Gastrocnemius medialis (tissue), 4 donors: ENCODE results near the gene HAPLN2. TPM values are rescaled to one million over a fixed set of nuclear protein-coding genes. Genes with fewer than 3 reads are reported as not detected.
"Not testable (repeated sequence)": the region's sequence is repeated elsewhere in the genome, so short reads cannot be mapped to it uniquely, and the experiment has no call there.

Experiments used
- ATAC-seq, 2 donors: fragments of 150-250 bp; one replicate each; pipeline ENCODE4 v1.9.1; 2016
- DNase-seq, 2 donors: peaks; one replicate each; pipeline ENCODE4 v3.0.0-alpha.2; 2019
- H3K27ac ChIP-seq, 4 donors: fragments of 200-600 bp; sonication (generic); 1 replicate in 1 of 4; 2 replicates in 3 of 4; pipeline ENCODE4 v1.5.1; 2016 to 2018; ENCODE audit warnings: mild to moderate bottlenecking in 2 of 4, moderate library complexity in 1 of 4
- H3K27me3 ChIP-seq, 3 donors: fragments of 200-600 bp; sonication (generic) in 2 of 3; 1 replicate in 1 of 3; 2 replicates in 2 of 3; pipeline versions ENCODE4 v1.5.1 to v1.6.0; 2016 to 2019; ENCODE audit warnings: mild to moderate bottlenecking in 1 of 3, moderate library complexity in 1 of 3
- H3K36me3 ChIP-seq, 2 donors: fragments of 200-600 bp; sonication (generic) in 1 of 2; one replicate each; pipeline ENCODE4 v1.5.1; 2017 to 2018
- H3K4me1 ChIP-seq, 2 donors: fragments of 200-600 bp; sonication (generic) in 1 of 2; one replicate each; pipeline ENCODE4 v1.5.1; 2016 to 2017; ENCODE audit warnings: mild to moderate bottlenecking in 2 of 2
- H3K4me3 ChIP-seq, 4 donors: fragments of 200-600 bp; sonication (generic) in 3 of 4; 1 replicate in 1 of 4; 2 replicates in 3 of 4; pipeline ENCODE4 v1.5.1; 2016 to 2019; ENCODE audit warnings: mild to moderate bottlenecking in 2 of 4
- H3K9me3 ChIP-seq, 3 donors: fragments of 200-600 bp; sonication (generic) in 2 of 3; 1 replicate in 1 of 3; 2 replicates in 2 of 3; pipeline ENCODE4 v1.5.1; 2016 to 2019
- POLR2A ChIP-seq, 2 donors: fragments of 450-650 bp; IDR thresholded peaks; one replicate each; pipeline ENCODE4 v1.6.1; 2017; ENCODE audit warnings: antibody characterized with exemption in 2 of 2, mild to moderate bottlenecking in 2 of 2, moderate library complexity in 2 of 2
- in situ Hi-C, 4 donors: fragments of 200-750 bp; cut with MboI; loops; one replicate each; pipeline versions ENCODE4 v1.15.0 to v1.8.0; 2017; ENCODE audit warnings: low sequenced_read_pairs in 4 of 4
- intact Hi-C: fragments of 100-400 bp; cut with DNase I; formaldehyde crosslinking; loops from one replicate; pipeline ENCODE4 v1.15.1; 2023; ENCODE audit warnings: low total_unique reads
- total RNA-seq, 4 donors: library from RNA; depleted of rRNA; stranded (reverse); fragments of >200 nt; gene quantifications; one replicate each; pipeline versions ENCODE4 v1.1.0 to v1.2.3, GENCODE V29; 2016
- TF ChIP-seq, protein P1 (sequence below), 5 experiments: fragments of 450-650 bp in 3 of 5; fragments of 200-600 bp in 2 of 5; sonication (generic) in 2 of 5; IDR thresholded peaks in 4 of 5; conservative IDR thresholded peaks in 1 of 5; 1 replicate in 4 of 5; 2 replicates in 1 of 5; pipeline ENCODE4 v1.5.1; 2016 to 2019; ENCODE audit warnings: antibody characterized with exemption in 5 of 5, mild to moderate bottlenecking in 3 of 5, moderate library complexity in 3 of 5

Gene HAPLN2
- total RNA-seq, 4 donors from 2014 or later: 0.53 to 6.0 (median 3.0) TPM

DNA sequence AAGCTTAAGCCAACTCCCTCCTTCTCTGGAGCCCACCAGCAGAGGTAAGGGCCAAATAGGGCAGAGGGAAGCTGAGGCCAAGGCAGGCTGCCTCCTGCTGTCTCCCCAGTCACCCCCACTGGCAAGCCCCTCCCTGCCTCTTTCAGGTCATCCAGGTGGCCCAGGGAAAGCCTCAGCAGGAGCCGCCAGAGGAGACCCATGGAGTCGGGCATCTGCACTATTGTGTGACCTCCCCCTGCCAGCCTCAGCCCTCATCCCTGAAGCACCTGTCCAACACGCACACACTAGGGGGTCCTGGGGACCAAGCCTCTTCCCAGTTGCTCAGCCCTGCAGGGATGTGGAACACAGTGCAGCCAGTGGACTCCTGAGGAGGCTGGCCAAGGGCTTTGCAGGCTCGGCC lies 32.9 kb upstream of the HAPLN2 start:
- TF ChIP-seq, protein P1, sequence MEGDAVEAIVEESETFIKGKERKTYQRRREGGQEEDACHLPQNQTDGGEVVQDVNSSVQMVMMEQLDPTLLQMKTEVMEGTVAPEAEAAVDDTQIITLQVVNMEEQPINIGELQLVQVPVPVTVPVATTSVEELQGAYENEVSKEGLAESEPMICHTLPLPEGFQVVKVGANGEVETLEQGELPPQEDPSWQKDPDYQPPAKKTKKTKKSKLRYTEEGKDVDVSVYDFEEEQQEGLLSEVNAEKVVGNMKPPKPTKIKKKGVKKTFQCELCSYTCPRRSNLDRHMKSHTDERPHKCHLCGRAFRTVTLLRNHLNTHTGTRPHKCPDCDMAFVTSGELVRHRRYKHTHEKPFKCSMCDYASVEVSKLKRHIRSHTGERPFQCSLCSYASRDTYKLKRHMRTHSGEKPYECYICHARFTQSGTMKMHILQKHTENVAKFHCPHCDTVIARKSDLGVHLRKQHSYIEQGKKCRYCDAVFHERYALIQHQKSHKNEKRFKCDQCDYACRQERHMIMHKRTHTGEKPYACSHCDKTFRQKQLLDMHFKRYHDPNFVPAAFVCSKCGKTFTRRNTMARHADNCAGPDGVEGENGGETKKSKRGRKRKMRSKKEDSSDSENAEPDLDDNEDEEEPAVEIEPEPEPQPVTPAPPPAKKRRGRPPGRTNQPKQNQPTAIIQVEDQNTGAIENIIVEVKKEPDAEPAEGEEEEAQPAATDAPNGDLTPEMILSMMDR (IDR thresholded peaks at IDR 0.05 in 4 of 5, conservative IDR thresholded peaks at IDR 0.05 in 1 of 5): no peak
- TF ChIP-seq POLR2A (IDR thresholded peaks at IDR 0.05): no peak
- no peaks in the 10 kb centered on the region for H3K36me3 ChIP-seq
- ATAC-seq (no peak), DNase-seq (no peak)
- no peaks in the 10 kb centered on the region for H3K9me3 ChIP-seq
- H3K4me1 ChIP-seq: peaks cover 0 to 14% of the 10 kb centered on the region in 2 donors
- intact Hi-C loops: no loop called here
- in situ Hi-C loops: no loop called here
- no peak overlapping the region for H3K27ac ChIP-seq
- H3K27me3 ChIP-seq: no peaks in the 10 kb centered on the region
- no peak overlapping the region for H3K4me3 ChIP-seq

DNA sequence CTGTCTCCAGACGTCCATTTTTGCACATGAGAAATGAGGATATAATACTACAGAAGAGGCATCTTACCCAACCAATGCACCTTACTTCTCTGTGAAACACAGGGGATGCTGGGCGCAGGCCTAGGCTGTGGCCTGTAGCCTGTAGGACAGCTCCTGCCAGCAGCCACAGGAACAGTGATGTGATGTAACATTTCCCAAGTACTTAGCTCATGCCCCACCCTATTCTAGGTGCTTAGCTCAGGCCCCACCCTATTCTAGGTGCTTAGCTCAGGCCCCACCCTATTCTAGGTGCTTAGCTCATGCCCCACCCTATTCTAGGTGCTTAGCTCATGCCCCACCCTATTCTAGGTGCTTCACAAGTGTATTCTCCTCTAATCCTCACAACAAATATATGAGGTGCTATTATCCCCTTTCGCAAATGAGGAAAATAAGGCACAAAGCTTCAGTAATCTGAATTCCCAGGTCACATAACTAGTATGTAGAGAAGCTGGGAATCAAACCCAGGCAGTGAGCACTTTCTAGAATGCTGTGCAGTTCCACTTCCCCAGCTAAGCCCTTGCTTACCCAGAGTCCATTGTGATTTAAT lies 32.2 kb upstream of the HAPLN2 start:
- peaks cover under 1 to 9% of the 10 kb centered on the region in 2 donors for H3K4me1 ChIP-seq
- in situ Hi-C loops: no loop called here
- H3K27ac ChIP-seq: no peak overlapping the region
- no peaks in the 10 kb centered on the region for H3K36me3 ChIP-seq
- H3K27me3 ChIP-seq: no peaks in the 10 kb centered on the region
- no peak for TF ChIP-seq POLR2A (IDR thresholded peaks at IDR 0.05)
- TF ChIP-seq, protein P1 (IDR thresholded peaks at IDR 0.05 in 4 of 5, conservative IDR thresholded peaks at IDR 0.05 in 1 of 5): no peak
- DNase-seq (no peak), ATAC-seq (no peak)
- H3K4me3 ChIP-seq: no peak overlapping the region
- H3K9me3 ChIP-seq: no peaks in the 10 kb centered on the region
- intact Hi-C loops: no loop called here

DNA sequence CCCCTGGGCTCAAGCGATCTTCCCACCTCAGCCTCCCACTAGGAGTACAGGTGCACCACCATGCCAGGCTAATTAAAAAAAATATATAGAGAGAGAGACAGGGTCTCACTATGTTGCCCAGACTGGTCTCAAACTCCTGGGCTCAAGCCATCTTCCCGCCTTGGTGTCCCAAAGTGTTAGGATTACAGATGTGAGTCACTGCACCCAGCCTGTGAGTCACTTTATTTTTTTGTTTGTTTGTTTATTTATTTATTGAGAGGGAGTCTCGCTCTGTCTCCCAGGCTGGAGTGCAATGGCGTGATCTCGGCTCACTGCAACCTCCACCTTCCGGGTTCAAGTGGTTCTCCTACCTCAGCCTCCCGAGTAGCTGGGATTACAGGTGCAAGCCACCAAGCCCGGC lies 31.3 kb upstream of the HAPLN2 start:
- H3K4me3 ChIP-seq, DNase-seq, H3K9me3 ChIP-seq, H3K36me3 ChIP-seq, H3K4me1 ChIP-seq, in situ Hi-C loops, intact Hi-C loops, H3K27ac ChIP-seq, ATAC-seq, H3K27me3 ChIP-seq: not testable (repeated sequence)

DNA sequence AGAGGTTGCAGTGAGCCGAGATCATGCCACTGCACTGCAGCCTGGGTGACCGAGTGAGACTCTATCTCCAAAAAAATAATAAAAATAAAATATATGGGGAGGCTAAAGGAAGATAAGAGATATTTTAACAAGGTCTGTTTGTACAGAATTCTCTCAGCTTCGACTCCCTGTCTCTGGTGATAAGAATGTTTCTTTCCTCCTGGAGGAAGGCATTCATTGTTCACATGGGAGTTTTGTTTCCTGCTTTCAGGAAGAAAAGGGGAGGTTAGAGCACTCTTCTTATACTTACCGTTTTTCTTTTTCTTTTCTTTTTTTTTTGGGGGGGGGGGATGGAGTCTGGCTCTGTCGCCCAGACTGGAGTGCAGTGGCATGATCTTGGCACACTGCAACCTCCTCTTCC lies 29.7 kb upstream of the HAPLN2 start:
- intact Hi-C loops: no loop called here

DNA sequence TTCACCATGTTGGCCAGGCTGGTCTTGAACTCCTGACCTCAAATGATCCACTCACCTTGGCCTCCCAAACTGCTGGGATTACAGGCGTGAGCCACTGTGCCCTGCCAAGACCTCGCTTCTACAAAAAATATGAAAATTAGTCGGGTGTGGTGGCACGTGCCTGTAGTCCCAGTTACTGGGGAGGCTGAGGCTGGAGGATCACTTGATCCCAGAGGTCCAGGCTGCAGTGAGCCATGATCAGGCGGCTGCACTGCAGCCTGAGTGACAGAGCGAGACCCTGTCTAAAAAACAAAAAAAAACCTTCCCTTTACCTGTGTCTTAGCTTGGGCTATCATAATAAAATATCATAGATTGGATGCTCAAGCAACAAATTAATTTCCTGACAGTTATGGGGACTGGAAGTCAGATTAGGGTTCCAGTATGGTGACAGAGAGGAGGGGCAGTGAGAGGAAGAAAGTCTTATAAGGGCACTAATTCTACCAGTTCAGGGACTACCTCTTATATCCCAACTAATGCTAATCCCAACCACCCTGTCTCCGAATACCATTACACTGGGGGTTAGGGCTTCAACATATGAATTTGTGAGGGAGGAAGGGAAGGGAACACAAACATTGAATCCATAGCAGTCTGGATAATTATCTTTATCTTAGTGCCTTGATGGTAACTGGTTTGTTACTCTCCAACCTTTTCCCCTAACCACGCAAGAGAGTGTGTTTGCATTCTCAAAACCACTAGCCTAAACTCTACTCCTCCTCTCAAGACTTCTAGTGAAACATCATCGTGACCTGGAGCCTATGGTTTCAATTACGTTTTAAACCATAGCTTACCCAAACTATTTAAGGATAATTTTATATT lies 28.7 kb upstream of the HAPLN2 start:
- Histone ChIP-seq H3K4me3 (peak overlapping the region in 3 of 4 donors; percentile 70 to 97 (median 76)), H3K27me3 (no peaks in the 10 kb centered on the region), H3K4me1 (peaks cover 5 to 6% of the 10 kb centered on the region in 2 donors), H3K9me3 (no peaks in the 10 kb centered on the region), H3K36me3 (peaks cover 0 to 18% of the 10 kb centered on the region in 2 donors), H3K27ac (peak overlapping the region; percentile 83 to 91 (median 86))
- TF ChIP-seq POLR2A (IDR thresholded peaks at IDR 0.05): no peak
- TF ChIP-seq, protein P1 (IDR thresholded peaks at IDR 0.05 in 4 of 5, conservative IDR thresholded peaks at IDR 0.05 in 1 of 5): no peak
- DNase-seq: no peak
- ATAC-seq: no peak
- in situ Hi-C loops: no loop called here
- intact Hi-C loops: loop anchor here (1.0 kb wide), 1 partner anchor 11 kb away; the partner anchor contains the start of gene GPATCH4

More for the DNA sequence above, 29.7 kb upstream of the HAPLN2 start:
- in situ Hi-C loops: no loop called here
- Histone ChIP-seq H3K27me3 (no peaks in the 10 kb centered on the region), H3K36me3 (peaks cover 0 to 10% of the 10 kb centered on the region in 2 donors), H3K9me3 (no peaks in the 10 kb centered on the region), H3K27ac (no peak overlapping the region), H3K4me1 (peaks cover 5 to 6% of the 10 kb centered on the region in 2 donors), H3K4me3 (no peak overlapping the region)
- TF ChIP-seq POLR2A (IDR thresholded peaks at IDR 0.05): no peak
- TF ChIP-seq, protein P1 (IDR thresholded peaks at IDR 0.05 in 4 of 5, conservative IDR thresholded peaks at IDR 0.05 in 1 of 5): no peak
- no peak for ATAC-seq
- no peak for DNase-seq
